Astrocyte (in vitro differentiated cells and primary cell): ENCODE data around the gene DNAJC8. TPM values are rescaled to one million over a fixed set of nuclear protein-coding genes. Genes with fewer than 3 reads are reported as not detected.

Experiments
- DNase-seq: peaks from one replicate; pipeline ENCODE4 v3.0.0-alpha.2; 2010; ENCODE audit warnings: low read depth
- FAIRE-seq: peaks from 2 replicates; lab custom pipeline; 2011; peaks lifted over from hg19 to GRCh38; lab: Jason Lieb, UNC
- H2AFZ ChIP-seq: 2 replicates; pipeline ENCODE4 v1.6.0; 2012; ENCODE audit warnings: low read depth, low read length, inconsistent platforms
- H3K27ac ChIP-seq: 2 replicates; pipeline ENCODE4 v1.5.1; 2011; ENCODE audit warnings: low read depth, low read length, inconsistent platforms
- H3K27me3 ChIP-seq: 2 replicates; pipeline ENCODE4 v1.6.0; 2011; ENCODE audit warnings: low read length, inconsistent platforms; ENCODE audit not compliant: insufficient read depth
- H3K36me3 ChIP-seq: 2 replicates; pipeline ENCODE4 v1.5.1; 2011; ENCODE audit warnings: low read length, inconsistent platforms; ENCODE audit not compliant: insufficient read depth
- H3K4me1 ChIP-seq: 2 replicates; pipeline ENCODE4 v1.5.1; 2011; ENCODE audit warnings: low read length, inconsistent platforms; ENCODE audit not compliant: insufficient read depth
- H3K4me2 ChIP-seq: 2 replicates; pipeline ENCODE4 v1.6.0; 2012; ENCODE audit warnings: low read length, inconsistent platforms
- H3K4me3 ChIP-seq: 2 replicates; pipeline ENCODE4 v1.5.1; 2011; ENCODE audit warnings: low read depth, mild to moderate bottlenecking, low read length, inconsistent platforms; ENCODE audit not compliant: insufficient read depth
- H3K79me2 ChIP-seq: 2 replicates; pipeline ENCODE4 v1.6.0; 2012; ENCODE audit warnings: mild to moderate bottlenecking, low read length, inconsistent platforms; ENCODE audit not compliant: insufficient read depth
- H3K9ac ChIP-seq: 2 replicates; pipeline ENCODE4 v1.6.0; 2012; ENCODE audit warnings: mild to moderate bottlenecking, low read length, inconsistent platforms
- H3K9me3 ChIP-seq: 2 replicates; pipeline ENCODE4 v1.5.1; 2012; ENCODE audit warnings: low read depth, mild to moderate bottlenecking, low read length, inconsistent platforms; ENCODE audit not compliant: insufficient read depth
- H4K20me1 ChIP-seq: 2 replicates; pipeline ENCODE4 v1.6.0; 2012; ENCODE audit warnings: low read length, inconsistent platforms; ENCODE audit not compliant: insufficient read depth
- H3K27ac Mint-ChIP-seq: one replicate; pipeline ENCODE4 v1.8.0; 2021; ENCODE audit warnings: mild to moderate bottlenecking, mixed read lengths; ENCODE audit not compliant: unreplicated experiment
- H3K27me3 Mint-ChIP-seq: one replicate; pipeline ENCODE4 v1.8.0; 2021; ENCODE audit warnings: low read depth, mixed read lengths; ENCODE audit not compliant: unreplicated experiment
- H3K36me3 Mint-ChIP-seq: one replicate; pipeline ENCODE4 v1.8.0; 2021; ENCODE audit warnings: low read depth, mixed read lengths; ENCODE audit not compliant: unreplicated experiment
- H3K4me1 Mint-ChIP-seq: one replicate; pipeline ENCODE4 v1.8.0; 2021; ENCODE audit warnings: low read depth, mixed read lengths; ENCODE audit not compliant: unreplicated experiment
- H3K4me3 Mint-ChIP-seq: one replicate; pipeline ENCODE4 v1.8.0; 2021; ENCODE audit warnings: mild to moderate bottlenecking, moderate library complexity, mixed read lengths; ENCODE audit not compliant: unreplicated experiment
- H3K9me3 Mint-ChIP-seq: one replicate; pipeline ENCODE4 v1.8.0; 2021; ENCODE audit warnings: mild to moderate bottlenecking, mixed read lengths; ENCODE audit not compliant: unreplicated experiment
- EZH2 ChIP-seq: IDR thresholded peaks from 2 replicates; pipeline ENCODE4 v1.6.1; 2012; ENCODE audit warnings: mild to moderate bottlenecking, low read length, inconsistent platforms; ENCODE audit not compliant: insufficient read depth
- total RNA-seq: library from RNA; stranded (reverse); gene quantifications from 2 replicates; pipeline ENCODE4 v1.2.1, GENCODE V29; 2021
- TF ChIP-seq, protein P1 (sequence below): IDR thresholded peaks from 2 replicates; pipeline ENCODE4 v1.5.1; 2011; ENCODE audit warnings: low read depth, mild to moderate bottlenecking, inconsistent platforms, low read length, moderate library complexity; ENCODE audit not compliant: insufficient read depth

The DNAJC8 gene
- total RNA-seq, 1 donor from 2014 or later, result 91.3 TPM

GRCh38 chr1:28233264-28233606 is 406 bp upstream of the DNAJC8 start:
- H3K27me3 Mint-ChIP-seq, result no peaks in the 10 kb centered on the region
- Histone ChIP-seq H3K4me3 (no peak overlapping the region), H4K20me1 (peaks cover 26% of the 10 kb centered on the region), H2AFZ (peak overlapping the region; percentile 84), H3K4me2 (peak overlapping the region; percentile 97), H3K36me3 (peaks cover 17% of the 10 kb centered on the region), H3K9me3 (no peaks in the 10 kb centered on the region), H3K9ac (no peak overlapping the region), H3K79me2 (peaks cover 70% of the 10 kb centered on the region), H3K4me1 (peaks cover 18% of the 10 kb centered on the region), H3K27me3 (no peaks in the 10 kb centered on the region), H3K27ac (no peak overlapping the region)
- H3K27ac Mint-ChIP-seq, result peak overlapping the region; percentile 98
- no peak for FAIRE-seq
- H3K4me3 Mint-ChIP-seq, result peak overlapping the region; percentile 99
- H3K9me3 Mint-ChIP-seq, result no peaks in the 10 kb centered on the region
- no peak for DNase-seq
- H3K36me3 Mint-ChIP-seq, result peaks cover 4% of the 10 kb centered on the region
- TF ChIP-seq, protein P1, sequence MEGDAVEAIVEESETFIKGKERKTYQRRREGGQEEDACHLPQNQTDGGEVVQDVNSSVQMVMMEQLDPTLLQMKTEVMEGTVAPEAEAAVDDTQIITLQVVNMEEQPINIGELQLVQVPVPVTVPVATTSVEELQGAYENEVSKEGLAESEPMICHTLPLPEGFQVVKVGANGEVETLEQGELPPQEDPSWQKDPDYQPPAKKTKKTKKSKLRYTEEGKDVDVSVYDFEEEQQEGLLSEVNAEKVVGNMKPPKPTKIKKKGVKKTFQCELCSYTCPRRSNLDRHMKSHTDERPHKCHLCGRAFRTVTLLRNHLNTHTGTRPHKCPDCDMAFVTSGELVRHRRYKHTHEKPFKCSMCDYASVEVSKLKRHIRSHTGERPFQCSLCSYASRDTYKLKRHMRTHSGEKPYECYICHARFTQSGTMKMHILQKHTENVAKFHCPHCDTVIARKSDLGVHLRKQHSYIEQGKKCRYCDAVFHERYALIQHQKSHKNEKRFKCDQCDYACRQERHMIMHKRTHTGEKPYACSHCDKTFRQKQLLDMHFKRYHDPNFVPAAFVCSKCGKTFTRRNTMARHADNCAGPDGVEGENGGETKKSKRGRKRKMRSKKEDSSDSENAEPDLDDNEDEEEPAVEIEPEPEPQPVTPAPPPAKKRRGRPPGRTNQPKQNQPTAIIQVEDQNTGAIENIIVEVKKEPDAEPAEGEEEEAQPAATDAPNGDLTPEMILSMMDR, result no peak
- H3K4me1 Mint-ChIP-seq, result peaks cover 13% of the 10 kb centered on the region

GRCh38 chr1:28229996-28230395 is 2.8 kb downstream of the DNAJC8 start:
- Histone ChIP-seq H3K9me3 (no peaks in the 10 kb centered on the region), H4K20me1 (peaks cover 14% of the 10 kb centered on the region), H3K4me2 (peak overlapping the region; percentile 4), H3K27ac (peak overlapping the region; percentile 15), H3K36me3 (peaks cover 27% of the 10 kb centered on the region), H3K9ac (no peak overlapping the region), H3K79me2 (peaks cover 49% of the 10 kb centered on the region), H2AFZ (no peak overlapping the region), H3K4me3 (no peak overlapping the region), H3K27me3 (no peaks in the 10 kb centered on the region), H3K4me1 (peaks cover 8% of the 10 kb centered on the region)
- Mint-ChIP-seq H3K27ac (peak overlapping the region; percentile 48), H3K36me3 (peaks cover 4% of the 10 kb centered on the region), H3K27me3 (no peaks in the 10 kb centered on the region), H3K4me1 (peaks cover 13% of the 10 kb centered on the region), H3K9me3 (no peaks in the 10 kb centered on the region), H3K4me3 (no peak overlapping the region)
- no peak for DNase-seq
- TF ChIP-seq EZH2, result no peak
- TF ChIP-seq, protein P1, result no peak
- FAIRE-seq, result peak; percentile 13

DNA sequence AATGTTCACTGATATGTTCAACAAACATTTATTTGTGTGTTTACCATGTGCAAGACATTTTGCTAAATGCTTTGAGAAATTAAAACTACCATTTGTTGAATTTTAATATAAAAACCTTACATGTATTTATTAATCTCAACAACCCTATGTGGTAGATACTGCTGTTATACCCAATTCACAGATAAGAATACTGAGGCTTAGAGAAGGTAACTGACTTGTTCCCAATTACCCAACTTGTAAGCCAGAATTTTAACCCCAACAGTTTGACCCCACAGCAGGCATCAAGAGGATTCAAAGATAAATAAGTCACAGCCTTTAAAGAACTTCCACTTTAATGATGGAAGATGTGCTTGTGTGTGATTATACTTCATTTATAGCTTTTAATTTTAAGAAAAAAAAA is 3.7 kb downstream of the DNAJC8 start:
- DNase-seq (no peak), FAIRE-seq (no peak)
- Histone ChIP-seq H3K27ac (no peak overlapping the region), H3K4me1 (peaks cover 8% of the 10 kb centered on the region), H4K20me1 (peaks cover 18% of the 10 kb centered on the region), H3K9ac (no peak overlapping the region), H3K27me3 (no peaks in the 10 kb centered on the region), H3K79me2 (peaks cover 51% of the 10 kb centered on the region), H3K9me3 (no peaks in the 10 kb centered on the region), H3K4me3 (no peak overlapping the region), H3K36me3 (peaks cover 31% of the 10 kb centered on the region), H3K4me2 (no peak overlapping the region), H2AFZ (no peak overlapping the region)
- H3K9me3 Mint-ChIP-seq, result no peaks in the 10 kb centered on the region
- no peaks in the 10 kb centered on the region for H3K27me3 Mint-ChIP-seq
- H3K4me3 Mint-ChIP-seq, result no peak overlapping the region
- H3K4me1 Mint-ChIP-seq, result peaks cover 13% of the 10 kb centered on the region
- TF ChIP-seq, protein P1, result no peak
- no peak for TF ChIP-seq EZH2
- no peak overlapping the region for H3K27ac Mint-ChIP-seq
- peaks cover 4% of the 10 kb centered on the region for H3K36me3 Mint-ChIP-seq
